Cardiac septum (tissue), 1 donor: Measurements from ENCODE around the gene ELMO3. TPM values are rescaled to one million over a fixed set of nuclear protein-coding genes. Genes with fewer than 3 reads are reported as not detected.

Experiments used
- DNase-seq: peaks from one replicate; pipeline ENCODE4 v3.0.0-alpha.2; 2020; ENCODE audit warnings: low spot score
- intact Hi-C: fragments of 100-400 bp; cut with DNase I; formaldehyde crosslinking; loops from one replicate; pipeline ENCODE4 v1.14.0; 2022
- microRNA-seq: library from miRNA; unstranded; fragments of <30 nt; microRNA quantifications from one replicate; pipeline ENCODE4 v1.2.0, GENCODE V29; 2020
- total RNA-seq: library from RNA; stranded (reverse); fragmentation: NEBNext Ultra II Directional; extraction: Animal tissue kit (Norgen Biotek cat#: 25700); gene quantifications from one replicate; pipeline ENCODE4 v1.2.1, GENCODE V29; 2021
- donor health status: DM: no; HTN: no; CAD: no.

Gene ELMO3
- total RNA-seq, 1 donor from 2014 or later = 0.92 TPM

- peak; percentile 87 for DNase-seq
Observed at GRCh38 chr16:67246756-67247191, 47.8 kb downstream of the ELMO3 start.

GRCh38 chr16:67247192-67248072 is 48.5 kb downstream of the ELMO3 start, which contains the start of gene FHOD1:
FHOD1 (minus strand) TSS chr16:67247481; CDS start chr16:67247410, 71 bp downstream.
- DNase-seq = peak; percentile 100
- intact Hi-C loops = loop anchor here (1.0 to 5.0 kb wide), 2 partner anchors 21 to 270 kb away; no protein-coding TSS in a partner anchor

More at GRCh38 chr16:67246756-67247191, 47.8 kb downstream of the ELMO3 start:
- intact Hi-C loops = loop anchor here (1.0 to 5.0 kb wide), 2 partner anchors 20 to 269 kb away; no protein-coding TSS in a partner anchor

- DNase-seq = no peak
- intact Hi-C loops = loop anchor here (5.0 kb wide), 1 partner anchor 271 kb away; no protein-coding TSS in a partner anchor
Observed at GRCh38 chr16:67248073-67248400, 49.1 kb downstream of the ELMO3 start.

DNA sequence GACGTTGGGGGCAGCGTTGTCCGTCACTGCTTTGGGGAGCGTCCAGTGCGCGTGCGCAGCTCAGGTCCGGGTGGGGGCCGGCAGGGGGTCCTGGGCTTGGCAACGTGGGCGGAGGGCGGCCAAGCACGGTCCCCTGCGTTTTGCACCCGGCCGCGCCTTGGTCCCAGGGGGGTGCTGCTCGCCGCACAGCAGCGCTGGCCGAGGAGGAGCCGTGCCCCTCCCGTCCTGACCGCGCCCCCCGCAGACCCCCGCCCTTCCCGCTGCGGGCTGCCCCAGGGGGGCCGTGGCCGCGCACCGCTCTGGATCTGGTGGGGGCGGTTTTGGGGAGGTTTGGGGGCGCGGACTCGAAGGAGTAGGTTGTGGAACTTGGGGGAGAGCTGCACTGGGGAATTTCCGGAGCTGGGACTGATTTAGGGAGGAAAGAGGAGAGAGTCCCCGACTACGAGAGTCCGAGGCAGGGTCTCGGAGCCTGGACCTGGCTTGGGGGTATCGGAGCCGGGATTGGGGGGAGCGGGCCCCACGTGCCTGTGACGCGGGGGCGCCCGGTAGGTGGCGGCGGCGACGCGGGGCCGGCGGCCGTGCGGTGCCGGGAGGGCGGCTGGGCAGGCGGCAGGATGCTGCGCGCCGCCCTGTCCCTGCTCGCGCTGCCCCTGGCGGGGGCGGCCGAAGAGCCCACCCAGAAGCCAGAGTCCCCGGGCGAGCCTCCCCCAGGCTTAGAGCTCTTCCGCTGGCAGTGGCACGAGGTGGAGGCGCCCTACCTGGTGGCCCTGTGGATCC is 49.7 kb downstream of the ELMO3 start, which contains the start of gene SLC9A5:
TSS of gene SLC9A5 (plus strand) at position 579 of the 777 bp plus-strand sequence. CDS start at position 615, 36 bp downstream.
- DNase-seq = peak; percentile 82
- intact Hi-C loops = loop anchor here (5.0 kb wide), 1 partner anchor 271 kb away; no protein-coding TSS in a partner anchor

DNA sequence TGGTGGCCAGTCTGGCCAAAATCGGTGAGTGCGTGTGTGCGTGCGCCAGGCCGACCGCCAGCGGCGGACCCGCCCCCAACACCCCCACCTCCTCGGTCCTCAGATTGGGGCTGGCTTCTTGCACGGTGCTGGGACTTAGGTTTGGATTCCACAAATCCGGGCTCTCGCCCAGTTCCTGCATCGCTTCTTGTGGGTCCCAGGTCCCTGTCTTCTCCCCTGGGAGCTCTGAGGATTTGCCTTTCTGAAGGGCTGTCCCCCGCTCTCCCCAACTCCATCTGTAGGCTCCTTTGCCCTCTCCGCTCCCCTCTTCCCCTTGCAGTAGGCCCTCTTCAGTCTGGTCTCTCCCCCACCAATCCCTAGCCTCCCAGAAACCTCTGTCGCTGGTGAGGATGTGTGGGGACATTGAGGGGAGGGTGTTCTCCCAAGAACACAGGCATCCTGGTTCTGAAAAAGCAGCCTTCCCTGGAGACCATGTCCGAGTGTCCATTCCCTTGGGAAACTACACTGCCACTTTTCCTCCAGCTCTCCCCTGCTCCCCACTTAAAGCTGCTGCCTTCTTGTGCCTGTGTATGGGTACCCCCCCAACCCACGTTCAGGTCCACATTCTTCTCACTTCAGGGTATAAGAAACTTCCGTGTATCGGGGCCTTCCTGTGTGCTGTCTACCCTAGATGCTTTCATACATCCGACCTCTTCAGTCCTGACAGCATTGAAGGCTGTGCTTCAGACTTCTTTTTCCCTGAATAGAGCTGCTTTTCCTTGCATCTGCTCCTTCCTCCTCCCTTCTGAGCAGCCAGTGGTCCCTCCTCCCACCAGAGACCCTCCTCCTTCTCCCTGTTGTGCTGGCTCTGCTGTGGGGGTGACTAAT is 50.5 kb downstream of the ELMO3 start:
- no peak for DNase-seq
- intact Hi-C loops = loop anchor here (5.0 kb wide), 1 partner anchor 272 kb away; no protein-coding TSS in a partner anchor

GRCh38 chr16:67250045-67250327 is 51.1 kb downstream of the ELMO3 start:
- no peak for DNase-seq
- intact Hi-C loops = no loop called here

GRCh38 chr16:67252609-67253497 is 53.9 kb downstream of the ELMO3 start:
- DNase-seq = no peak
- intact Hi-C loops = no loop called here

Small RNA genes lying within 50 kb of the gene (microRNA-seq; reads per million reads assigned to microRNA genes)
- gene MIR328 = 84.5 reads per million, percentile 56 among the genes with 10 or more reads in this experiment

Other genes starting within 250 kb of the ELMO3 start
- 0.62 TPM for gene CES3, start 237.9 kb upstream of the ELMO3 start, total RNA-seq
- 11.9 TPM for gene CES4A, start 210.5 kb upstream of the ELMO3 start, total RNA-seq
- 33.7 TPM for gene CBFB, start 170.0 kb upstream of the ELMO3 start, total RNA-seq
- gene PHAF1, start 89.2 kb upstream of the ELMO3 start, total RNA-seq = 8.8 TPM
- 12.4 TPM for gene B3GNT9, start 48.1 kb upstream of the ELMO3 start, total RNA-seq
- gene TRADD, start 39.2 kb upstream of the ELMO3 start, total RNA-seq = 11.0 TPM
- 9.5 TPM for gene FBXL8, start 39.2 kb upstream of the ELMO3 start, total RNA-seq
- 49.1 TPM for gene HSF4, start 34.4 kb upstream of the ELMO3 start, total RNA-seq
- gene NOL3, start 28.6 kb upstream of the ELMO3 start, total RNA-seq = 86.3 TPM
- gene MATCAP1, start 15.2 kb upstream of the ELMO3 start, total RNA-seq = 22.2 TPM
- 2.8 TPM for gene EXOC3L1, start 9.0 kb upstream of the ELMO3 start, total RNA-seq
- 34.4 TPM for gene E2F4, start 7.0 kb upstream of the ELMO3 start, total RNA-seq
- 16.3 TPM for gene TMEM208, start 28.0 kb downstream of the ELMO3 start, total RNA-seq
- gene FHOD1, start 48.4 kb downstream of the ELMO3 start, total RNA-seq = 33.4 TPM
- gene SLC9A5, start 49.8 kb downstream of the ELMO3 start, total RNA-seq = 1.1 TPM
- 0.70 TPM for gene PLEKHG4, start 80.4 kb downstream of the ELMO3 start, total RNA-seq
- not detected for gene KCTD19, start 127.6 kb downstream of the ELMO3 start, total RNA-seq
- gene LRRC36, start 127.7 kb downstream of the ELMO3 start, total RNA-seq = not detected
- gene TPPP3, start 194.4 kb downstream of the ELMO3 start, total RNA-seq = 9.6 TPM
- gene ZDHHC1, start 217.3 kb downstream of the ELMO3 start, total RNA-seq = 4.6 TPM
- gene HSD11B2, start 232.0 kb downstream of the ELMO3 start, total RNA-seq = 0.27 TPM